Neural cell (in vitro differentiated cells): Measurements from ENCODE around the gene BNC2. TPM values are rescaled to one million over a fixed set of nuclear protein-coding genes. Genes with fewer than 3 reads are reported as not detected.

ENCODE experiments used
- H2AFZ ChIP-seq: fragments of 200-600, 300-800 bp; sonication (generic), shearing (Covaris generic); 2 replicates; pipeline ENCODE4 v1.6.0; 2014; ENCODE audit warnings: low read depth, mild to moderate bottlenecking, antibody characterized with exemption, low read length, moderate library complexity
- H3F3A ChIP-seq: fragments of 200-600 bp; shearing (Covaris generic); 2 replicates; pipeline ENCODE4 v1.6.1; 2016; ENCODE audit warnings: mild to moderate bottlenecking, moderate library complexity, mixed read lengths, antibody characterized with exemption, low read length; ENCODE audit not compliant: insufficient read depth, poor library complexity, severe bottlenecking
- H3K27ac ChIP-seq: fragments of 200-600, 300-800 bp; sonication (generic), shearing (Covaris generic); 2 replicates; pipeline ENCODE4 v1.5.1; 2014; ENCODE audit warnings: mild to moderate bottlenecking, low read length, moderate library complexity
- H3K27me3 ChIP-seq: fragments of 300-800, 200-600 bp; sonication (generic), shearing (Covaris generic); 2 replicates; pipeline ENCODE4 v1.6.0; 2014; ENCODE audit warnings: mild to moderate bottlenecking, low read depth, low read length, moderate library complexity; ENCODE audit not compliant: insufficient read depth
- H3K36me3 ChIP-seq: fragments of 300-800, 200-600 bp; sonication (generic), shearing (Covaris generic); 2 replicates; pipeline ENCODE4 v1.5.1; 2014; ENCODE audit warnings: mild to moderate bottlenecking, antibody characterized with exemption, low read length, moderate library complexity; ENCODE audit not compliant: insufficient read depth
- H3K4me2 ChIP-seq: fragments of 300-800, 200-600 bp; sonication (generic), shearing (Covaris generic); 2 replicates; pipeline ENCODE4 v1.6.0; 2014; ENCODE audit warnings: mild to moderate bottlenecking, low read length
- H3K4me3 ChIP-seq: fragments of 300-800, 200-600 bp; sonication (generic), shearing (Covaris generic); 2 replicates; pipeline ENCODE4 v1.5.1; 2014; ENCODE audit warnings: mild to moderate bottlenecking, low read length, moderate library complexity
- H3K79me2 ChIP-seq: fragments of 200-600 bp; shearing (Covaris generic); replicated peaks from 2 replicates; pipeline ENCODE4 v1.6.0; 2014; ENCODE audit warnings: mild to moderate bottlenecking, low read length, moderate library complexity; ENCODE audit not compliant: insufficient read depth
- H3K9ac ChIP-seq: fragments of 300-800, 200-600 bp; sonication (generic), shearing (Covaris generic); 2 replicates; pipeline ENCODE4 v1.6.1; 2016; ENCODE audit warnings: mild to moderate bottlenecking, low read length, mixed read lengths
- H3K9me2 ChIP-seq: fragments of 200-600 bp; shearing (Covaris generic); 2 replicates; pipeline ENCODE4 v1.6.1; 2016; ENCODE audit warnings: mild to moderate bottlenecking, low read length, mixed read lengths; ENCODE audit not compliant: insufficient read depth
- H3K9me3 ChIP-seq: fragments of 200-600, 300-800 bp; sonication (generic), shearing (Covaris generic); 2 replicates; pipeline ENCODE4 v1.6.1; 2016; ENCODE audit warnings: mild to moderate bottlenecking, mixed run types, low read length, moderate library complexity, mixed read lengths
- H4K20me1 ChIP-seq: fragments of 200-600 bp; shearing (Covaris generic); 2 replicates; pipeline ENCODE4 v1.6.1; 2016; ENCODE audit warnings: mild to moderate bottlenecking, mixed run types; ENCODE audit not compliant: insufficient read depth
- CTCF ChIP-seq: fragments of 450-650 bp; IDR thresholded peaks from 2 replicates; pipeline ENCODE4 v1.5.1; 2014; ENCODE audit warnings: antibody characterized with exemption, mild to moderate bottlenecking, moderate library complexity; ENCODE audit not compliant: poor library complexity, severe bottlenecking
- EP300 ChIP-seq: fragments of 450-650 bp; conservative IDR thresholded peaks from 2 replicates; pipeline ENCODE4 v1.6.1; 2014; ENCODE audit warnings: antibody characterized with exemption, mild to moderate bottlenecking, moderate library complexity; ENCODE audit not compliant: poor library complexity, severe bottlenecking
- EZH2 ChIP-seq: fragments of 200-600, 300-800 bp; shearing (Covaris generic), sonication (generic); IDR thresholded peaks from 2 replicates; pipeline ENCODE4 v1.6.1; 2014; ENCODE audit warnings: antibody characterized with exemption, low read length, borderline replicate concordance, mild to moderate bottlenecking; ENCODE audit not compliant: insufficient read depth, poor library complexity, severe bottlenecking
- MXI1 ChIP-seq: fragments of 450-650 bp; conservative IDR thresholded peaks from 2 replicates; pipeline ENCODE4 v1.6.1; 2014; ENCODE audit warnings: antibody characterized with exemption, mild to moderate bottlenecking; ENCODE audit not compliant: poor library complexity, severe bottlenecking
- POLR2AphosphoS5 ChIP-seq: IDR thresholded peaks from 2 replicates; pipeline ENCODE4 v1.6.1; 2012
- RAD21 ChIP-seq: fragments of 450-650 bp; conservative IDR thresholded peaks from 2 replicates; pipeline ENCODE4 v1.6.1; 2014; ENCODE audit warnings: antibody characterized with exemption, mild to moderate bottlenecking, moderate library complexity
- REST ChIP-seq: IDR thresholded peaks from 2 replicates; pipeline ENCODE4 v1.6.1; 2012; ENCODE audit warnings: borderline replicate concordance
- SMC3 ChIP-seq: fragments of 450-650 bp; conservative IDR thresholded peaks from 2 replicates; pipeline ENCODE4 v1.6.1; 2014; ENCODE audit warnings: antibody characterized with exemption, mild to moderate bottlenecking, moderate library complexity; ENCODE audit not compliant: poor library complexity
- TAF1 ChIP-seq: IDR thresholded peaks from 2 replicates; pipeline ENCODE4 v1.6.1; 2012; ENCODE audit warnings: low read depth
- polyA plus RNA-seq: library from polyadenylated mRNA; depleted of rRNA; stranded (reverse); fragments of >200 nt; gene quantifications from 2 replicates; pipeline ENCODE4 v1.2.3, GENCODE V29; 2014

BNC2 gene
- polyA plus RNA-seq, 1 donor from 2014 or later: 1.3 TPM

- H3F3A ChIP-seq: no peaks in the 10 kb centered on the region
- no peaks in the 10 kb centered on the region for H4K20me1 ChIP-seq
- no peak overlapping the region for H2AFZ ChIP-seq
- no peak overlapping the region for H3K27ac ChIP-seq
- H3K4me2 ChIP-seq: no peak overlapping the region
- no peak for TF ChIP-seq RAD21
- no peak for TF ChIP-seq TAF1
- no peak for TF ChIP-seq SMC3
- TF ChIP-seq EZH2: no peak
- no peak for TF ChIP-seq EP300
- no peak for TF ChIP-seq MXI1
- TF ChIP-seq REST: no peak
- no peak for TF ChIP-seq CTCF
- TF ChIP-seq POLR2AphosphoS5: no peak
- no peaks in the 10 kb centered on the region for H3K36me3 ChIP-seq
- no peak overlapping the region for H3K9ac ChIP-seq
- no peaks in the 10 kb centered on the region for H3K79me2 ChIP-seq
- H3K27me3 ChIP-seq: peaks cover 3% of the 10 kb centered on the region
- no peak overlapping the region for H3K4me3 ChIP-seq
- no peaks in the 10 kb centered on the region for H3K9me3 ChIP-seq
- H3K9me2 ChIP-seq: no peaks in the 10 kb centered on the region
Measured at GRCh38 chr9:16721972-16722371, 148.5 kb downstream of the BNC2 start.

GRCh38 chr9:16720386-16720785 is 150.1 kb downstream of the BNC2 start:
- Histone ChIP-seq H3K79me2 (no peaks in the 10 kb centered on the region), H4K20me1 (no peaks in the 10 kb centered on the region), H3K27ac (no peak overlapping the region), H3K9me2 (no peaks in the 10 kb centered on the region), H3K4me2 (no peak overlapping the region), H3K9ac (no peak overlapping the region), H3K9me3 (no peaks in the 10 kb centered on the region), H3K27me3 (no peaks in the 10 kb centered on the region), H3F3A (no peaks in the 10 kb centered on the region), H3K36me3 (no peaks in the 10 kb centered on the region), H2AFZ (no peak overlapping the region), H3K4me3 (no peak overlapping the region)
- TF ChIP-seq MXI1 (no peak), SMC3 (no peak), EP300 (no peak), REST (no peak), RAD21 (no peak)
